CD4-positive, alpha-beta T cell treated with Interleukin-4 for 4 hours (primary cell): ENCODE data around the gene ITGAD.
A peak's percentile ranks its signal among the peaks of the same experiment; 100 is the strongest.
"Not testable (repeated sequence)": the region's sequence is repeated elsewhere in the genome, so short reads cannot be mapped to it uniquely, and the experiment has no call there.

Experiments used
- DNase-seq: peaks from one replicate; pipeline ENCODE4 v3.0.0-alpha.2; 2020

ITGAD gene

DNA sequence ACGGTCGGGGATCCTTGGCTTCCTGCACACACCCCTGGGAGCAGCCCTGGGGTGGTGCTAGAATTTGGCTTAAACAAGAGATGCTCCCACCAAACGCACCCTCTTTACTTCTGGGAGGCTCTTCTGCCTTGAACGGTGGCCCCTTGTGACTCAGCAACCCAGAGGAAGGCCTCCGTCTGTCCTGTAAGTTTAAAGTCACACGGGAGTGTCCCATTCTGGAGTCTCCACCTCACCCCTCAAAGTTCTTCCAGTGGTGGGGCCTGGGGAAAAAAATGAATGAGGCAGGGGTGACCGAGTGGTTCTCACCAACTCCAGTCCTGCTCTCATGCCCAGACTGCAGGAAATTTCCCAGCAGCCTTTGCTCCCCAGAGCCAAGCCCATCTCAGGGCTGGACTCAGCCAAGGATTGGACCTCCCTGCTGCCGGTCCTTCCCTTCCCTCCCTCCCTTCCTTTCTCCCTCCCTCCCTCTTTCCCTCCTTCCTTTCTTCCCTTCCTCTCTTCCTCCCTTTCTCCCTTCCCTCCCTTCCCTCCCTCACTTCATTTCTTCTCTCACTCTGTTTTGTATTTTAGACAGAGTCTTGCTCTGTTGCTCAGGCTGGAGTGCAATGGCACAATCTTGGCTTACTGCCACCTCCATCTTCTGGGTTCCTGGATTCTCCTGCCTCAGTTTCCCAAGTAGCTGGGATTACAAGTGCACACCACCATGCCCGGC, 11.4 kb downstream of the ITGAD start:
- DNase-seq, result no peak

DNA sequence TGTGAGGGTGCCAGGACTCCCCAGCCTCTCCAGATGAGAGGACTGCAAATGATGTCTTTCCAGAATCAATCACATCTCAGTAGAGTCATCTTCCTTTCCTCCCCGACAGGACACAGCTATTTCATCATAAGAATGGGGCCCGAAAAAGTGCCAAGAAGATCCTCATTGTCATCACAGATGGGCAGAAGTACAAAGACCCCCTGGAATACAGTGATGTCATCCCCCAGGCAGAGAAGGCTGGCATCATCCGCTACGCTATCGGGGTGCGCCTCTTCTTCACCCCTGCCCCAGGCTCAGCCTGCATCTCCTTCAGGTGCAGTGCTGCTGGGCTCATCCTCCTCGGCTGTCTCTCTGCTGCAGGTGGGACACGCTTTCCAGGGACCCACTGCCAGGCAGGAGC, 14.3 kb downstream of the ITGAD start:
- DNase-seq, result no peak

- no peak for DNase-seq
These were observed 16.3 kb downstream of the ITGAD start for GRCh38 chr16:31409433-31409832.

DNA sequence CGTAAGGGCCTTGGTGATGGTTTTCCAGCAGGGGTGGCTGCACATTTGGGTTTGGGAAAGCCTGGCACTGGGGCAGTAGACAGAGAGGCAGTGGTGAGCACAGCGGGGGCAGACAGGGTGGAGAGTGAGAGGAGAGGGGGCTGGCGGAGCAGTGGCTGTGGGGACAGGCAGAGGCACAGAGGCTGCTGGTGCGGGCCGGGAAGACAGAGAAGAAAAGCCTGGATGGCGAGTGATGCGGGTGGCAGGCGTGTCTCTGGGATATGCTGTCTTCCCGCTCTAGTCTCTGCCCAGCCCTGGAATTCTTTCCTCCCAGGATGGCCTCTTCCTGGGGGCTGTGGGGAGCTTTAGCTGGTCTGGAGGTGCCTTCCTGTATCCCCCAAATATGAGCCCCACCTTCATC, 16.9 kb downstream of the ITGAD start:
- DNase-seq, result no peak

DNA sequence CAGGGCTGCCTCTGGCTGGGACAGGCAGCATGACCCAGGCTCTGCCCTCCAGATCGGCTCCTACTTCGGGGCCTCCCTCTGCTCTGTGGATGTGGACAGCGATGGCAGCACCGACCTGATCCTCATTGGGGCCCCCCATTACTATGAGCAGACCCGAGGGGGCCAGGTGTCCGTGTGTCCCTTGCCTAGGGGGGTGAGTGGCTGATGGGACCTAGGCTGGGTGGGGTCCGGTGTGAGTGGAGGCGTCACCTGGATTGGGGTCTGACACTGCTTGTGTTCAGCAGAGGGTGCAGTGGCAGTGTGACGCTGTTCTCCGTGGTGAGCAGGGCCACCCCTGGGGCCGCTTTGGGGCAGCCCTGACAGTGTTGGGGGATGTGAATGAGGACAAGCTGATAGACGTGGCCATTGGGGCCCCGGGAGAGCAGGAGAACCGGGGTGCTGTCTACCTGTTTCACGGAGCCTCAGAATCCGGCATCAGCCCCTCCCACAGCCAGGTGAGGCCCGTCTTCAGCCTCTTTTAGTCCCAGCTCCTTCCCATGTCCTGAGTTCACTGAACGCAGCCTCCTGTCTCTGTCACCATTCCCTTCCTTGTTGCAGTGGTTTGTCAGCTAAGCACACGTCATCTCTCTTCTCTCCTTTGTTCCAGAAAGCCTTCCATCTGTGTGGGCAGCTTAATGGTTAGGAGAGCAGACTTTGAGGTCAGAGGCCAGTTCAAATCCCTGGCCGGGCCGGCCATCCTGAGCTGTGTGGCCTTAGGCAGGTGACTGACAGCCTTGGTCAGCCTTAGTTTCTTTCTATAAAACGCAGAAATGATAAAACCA, 18.1 kb downstream of the ITGAD start:
- DNase-seq, result no peak

GRCh38 chr16:31412750-31413149, 19.6 kb downstream of the ITGAD start:
- no peak for DNase-seq

DNA sequence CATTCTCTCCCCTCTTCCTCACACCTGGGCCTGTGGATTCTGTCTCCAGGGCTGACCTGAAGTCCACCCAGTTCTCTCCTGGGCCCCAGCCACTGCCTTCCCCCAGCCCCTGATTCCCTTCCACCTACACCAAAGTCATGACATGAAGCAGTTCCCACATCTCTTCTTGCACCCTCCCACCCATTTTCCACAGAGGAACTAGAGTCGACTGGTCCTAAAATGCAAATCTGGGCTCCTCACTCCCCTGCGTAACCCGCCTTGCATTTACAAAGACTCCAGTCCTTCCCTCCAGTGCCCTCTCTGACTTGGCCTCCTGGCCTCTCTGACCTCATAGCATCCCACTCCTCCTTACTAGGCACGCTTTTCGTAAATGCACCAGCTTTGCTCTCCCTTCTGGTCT, 20.2 kb downstream of the ITGAD start:
- DNase-seq, result no peak

DNA sequence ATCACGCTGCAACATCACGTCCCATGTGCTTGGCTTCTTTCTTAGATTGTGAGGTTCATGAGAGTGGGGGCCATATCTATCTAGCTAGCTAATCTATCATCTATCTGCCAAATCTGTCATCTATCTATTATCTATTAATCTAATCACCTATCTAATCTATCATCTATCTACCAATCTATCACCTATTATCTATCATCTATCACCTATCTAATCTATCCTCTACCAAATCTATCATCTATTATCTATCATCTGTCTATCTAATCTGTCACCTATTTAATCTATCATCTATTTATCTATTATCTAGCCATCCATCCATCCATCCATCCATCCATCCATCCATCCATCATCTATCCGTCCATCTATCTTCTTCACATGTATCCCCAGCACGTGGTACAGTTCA, 20.8 kb downstream of the ITGAD start:
- DNase-seq, result no peak

GRCh38 chr16:31414706-31415105, 21.6 kb downstream of the ITGAD start:
- no peak for DNase-seq

DNA sequence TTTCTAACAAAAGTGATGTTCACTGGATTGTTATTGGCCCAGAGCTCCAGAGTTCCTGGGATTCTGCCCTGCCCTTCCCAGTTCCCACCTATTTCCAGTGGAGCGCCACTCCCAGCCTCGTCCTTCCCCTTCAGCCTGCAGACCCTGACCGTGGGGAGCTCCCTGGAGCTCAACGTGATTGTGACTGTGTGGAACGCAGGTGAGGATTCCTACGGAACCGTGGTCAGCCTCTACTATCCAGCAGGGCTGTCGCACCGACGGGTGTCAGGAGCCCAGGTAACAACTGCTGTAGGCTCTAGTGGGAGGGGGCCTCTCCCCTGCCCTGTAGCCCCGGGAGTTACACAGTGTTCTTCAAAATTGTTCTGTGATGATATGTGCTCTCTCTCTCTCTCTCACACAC, 23.2 kb downstream of the ITGAD start:
- DNase-seq, result no peak

- not testable (repeated sequence) for DNase-seq
These were observed 23.9 kb downstream of the ITGAD start for GRCh38 chr16:31417036-31417435.

DNA sequence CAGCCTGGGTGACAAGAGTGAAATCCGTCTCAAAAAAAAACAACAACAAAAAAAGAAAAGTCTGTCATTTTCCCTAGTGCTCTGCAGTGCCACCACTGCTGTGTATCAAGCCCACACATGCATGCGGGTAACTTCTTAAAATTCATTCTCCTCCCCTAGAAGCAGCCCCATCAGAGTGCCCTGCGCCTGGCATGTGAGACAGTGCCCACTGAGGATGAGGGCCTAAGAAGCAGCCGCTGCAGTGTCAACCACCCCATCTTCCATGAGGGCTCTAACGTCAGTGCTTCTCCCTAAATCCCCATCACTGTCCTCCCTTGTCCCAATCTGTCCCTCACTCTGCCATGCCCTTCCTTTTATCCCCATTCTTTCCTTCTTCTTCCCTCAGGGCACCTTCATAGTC, 24.8 kb downstream of the ITGAD start:
- DNase-seq, result no peak

DNA sequence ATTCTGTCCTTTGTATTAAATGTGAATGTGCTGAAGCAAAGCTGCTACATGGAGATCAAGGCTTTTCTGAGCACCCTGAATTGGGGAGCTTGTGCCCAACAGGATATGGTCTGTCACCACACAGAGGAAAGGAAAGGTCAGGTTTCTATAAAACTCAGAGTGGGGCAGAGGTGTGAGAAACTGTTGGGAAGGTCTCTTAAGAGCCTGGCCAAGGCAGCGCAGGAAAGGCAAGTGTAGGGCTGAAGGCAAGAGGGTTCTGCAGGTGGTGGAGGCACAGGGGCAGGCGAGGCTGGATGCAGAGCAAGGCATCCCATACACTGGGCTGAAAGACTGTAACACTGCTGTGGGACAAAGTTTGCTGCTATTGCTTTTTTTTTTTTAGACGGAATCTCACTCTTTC, 26.9 kb downstream of the ITGAD start:
- no peak for DNase-seq

DNA sequence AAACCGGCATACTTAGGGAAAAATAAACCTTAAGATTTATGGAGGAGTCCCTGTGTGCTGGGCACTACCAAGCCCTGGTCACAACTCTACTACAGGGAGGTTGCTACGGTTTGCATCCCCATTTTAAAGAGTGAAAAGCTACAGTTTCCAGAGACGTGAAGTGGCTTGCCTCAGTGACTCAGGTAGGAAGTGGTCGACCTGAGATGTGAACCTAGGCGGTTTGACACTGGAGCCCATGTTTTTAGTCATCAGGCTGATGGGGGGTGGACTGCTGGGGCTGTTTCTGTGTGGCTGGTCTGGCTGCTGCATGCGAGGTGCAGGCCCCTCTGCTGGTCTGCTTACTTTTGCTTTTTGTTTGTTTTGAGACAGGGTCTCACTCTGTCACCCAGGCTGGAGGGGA, 28.5 kb downstream of the ITGAD start:
- DNase-seq, result peak; percentile 62

DNA sequence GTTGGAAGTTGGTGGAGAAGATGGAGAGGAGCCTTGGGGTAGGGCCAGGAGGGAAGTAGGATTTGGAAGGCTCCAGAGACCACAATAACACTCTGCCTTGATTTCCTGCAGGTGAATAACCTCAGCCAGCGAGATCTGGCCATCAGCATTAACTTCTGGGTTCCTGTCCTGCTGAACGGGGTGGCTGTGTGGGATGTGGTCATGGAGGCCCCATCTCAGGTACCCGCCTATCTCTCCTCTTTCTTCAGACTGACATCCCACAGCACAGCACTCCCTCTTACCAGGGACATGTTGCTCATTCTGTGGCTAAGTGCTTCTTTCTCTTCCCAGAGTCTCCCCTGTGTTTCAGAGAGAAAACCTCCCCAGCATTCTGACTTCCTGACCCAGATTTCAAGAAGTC, 30.1 kb downstream of the ITGAD start:
- no peak for DNase-seq

DNA sequence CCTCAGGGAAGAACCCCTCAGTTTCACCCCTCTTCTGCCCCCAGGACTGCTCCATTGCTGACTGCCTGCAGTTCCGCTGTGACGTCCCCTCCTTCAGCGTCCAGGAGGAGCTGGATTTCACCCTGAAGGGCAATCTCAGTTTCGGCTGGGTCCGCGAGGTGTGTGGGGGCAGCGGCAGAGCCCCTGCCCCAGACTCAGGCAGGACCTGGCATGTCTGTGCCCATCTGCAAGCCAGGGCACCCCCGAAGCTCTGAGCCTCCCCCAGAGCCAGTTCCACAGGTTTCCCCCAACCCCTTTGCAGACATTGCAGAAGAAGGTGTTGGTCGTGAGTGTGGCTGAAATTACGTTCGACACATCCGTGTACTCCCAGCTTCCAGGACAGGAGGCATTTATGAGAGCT, 30.7 kb downstream of the ITGAD start:
- no peak for DNase-seq

GRCh38 chr16:31427441-31428278, 34.5 kb downstream of the ITGAD start:
- DNase-seq, result peak; percentile 51

- DNase-seq, result no peak
These were observed 35.1 kb downstream of the ITGAD start, which contains the start of gene COX6A2 for GRCh38 chr16:31428279-31428597. COX6A2 (minus strand) TSS chr16:31428360; CDS start chr16:31428325, 35 bp downstream.

GRCh38 chr16:31428638-31429247, 35.6 kb downstream of the ITGAD start:
- DNase-seq, result no peak

GRCh38 chr16:31429314-31429713, 36.2 kb downstream of the ITGAD start:
- no peak for DNase-seq

GRCh38 chr16:31429796-31430195, 36.7 kb downstream of the ITGAD start:
- no peak for DNase-seq

- no peak for DNase-seq
These were observed 37.4 kb downstream of the ITGAD start for GRCh38 chr16:31430380-31431052.
